CMK (cell line): ENCODE data around the gene ADGRD1.

ENCODE experiments used
- DNase-seq: peaks from one replicate; pipeline ENCODE4 v3.0.0-alpha.2; 2010; ENCODE audit warnings: low read depth

Gene ADGRD1

DNA sequence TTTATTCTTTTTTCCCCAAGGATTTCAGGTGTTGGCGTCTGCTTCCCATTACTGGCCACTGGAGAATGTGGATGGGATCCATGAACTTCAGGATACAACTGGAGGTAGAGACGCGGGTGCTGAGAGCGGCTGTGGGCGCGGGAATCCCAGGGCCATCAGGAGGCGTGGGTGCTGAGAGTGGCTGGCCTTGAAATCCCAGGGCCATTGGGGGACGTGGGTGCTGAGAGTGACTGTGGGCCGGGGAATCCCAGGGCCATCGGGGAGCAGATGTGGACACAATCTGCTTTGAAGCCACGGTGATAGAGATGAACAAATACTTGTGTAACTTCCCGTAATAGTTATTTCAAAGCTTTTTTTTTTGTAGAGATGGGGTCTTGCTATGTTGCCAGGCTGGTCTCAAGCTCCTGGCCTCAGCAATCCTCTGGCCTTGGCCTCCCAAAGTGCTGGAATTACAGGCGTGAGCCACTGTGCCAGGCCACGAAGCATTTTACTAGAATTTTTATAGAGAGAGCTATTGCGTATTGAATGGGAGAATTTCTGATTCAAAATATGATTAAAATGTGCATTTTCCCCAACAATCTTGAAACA is 12.8 kb downstream of the ADGRD1 start:
- no peak for DNase-seq

- DNase-seq, result no peak
These were observed 13.9 kb downstream of the ADGRD1 start for GRCh38 chr12:130967636-130968035.

GRCh38 chr12:130968611-130969010 is 14.9 kb downstream of the ADGRD1 start:
- no peak for DNase-seq

- DNase-seq, result no peak
These were observed 15.5 kb downstream of the ADGRD1 start for GRCh38 chr12:130969223-130969622.

DNA sequence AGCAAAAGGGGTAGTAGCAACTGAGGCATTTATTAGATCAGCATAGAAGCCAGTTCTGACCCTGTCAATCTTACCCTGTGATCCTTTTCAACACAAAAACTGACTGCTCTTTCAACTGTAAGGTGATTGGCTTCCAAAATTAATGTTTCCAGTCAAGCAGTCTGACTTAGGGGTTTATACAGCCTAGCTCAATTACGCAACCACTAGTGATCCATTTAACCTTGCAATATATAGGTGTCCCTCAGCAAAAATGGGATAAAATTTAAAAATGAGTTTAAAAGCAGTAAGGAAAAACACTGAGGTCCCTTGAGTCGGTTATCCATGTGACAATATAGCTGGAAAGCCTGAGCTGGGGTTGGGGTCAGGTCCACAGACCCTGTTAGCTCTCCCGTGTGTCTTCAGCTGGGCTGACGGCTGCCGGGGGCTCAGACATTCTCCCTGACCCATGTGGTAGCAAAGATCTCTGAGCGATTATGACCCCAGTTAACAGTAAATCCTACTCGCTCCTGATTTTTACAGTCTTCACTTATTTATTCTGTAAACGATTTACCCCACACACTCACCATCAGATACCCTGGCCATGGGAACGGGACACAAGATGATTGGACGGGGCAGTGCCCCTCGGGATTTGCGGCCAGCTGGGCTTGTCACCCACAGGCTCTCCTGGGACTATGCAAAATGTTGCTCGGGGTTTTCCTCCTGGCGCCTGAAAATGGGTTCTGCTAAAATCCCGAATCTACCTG is 16.6 kb downstream of the ADGRD1 start:
- DNase-seq, result no peak

- no peak for DNase-seq
These were observed 17.2 kb downstream of the ADGRD1 start for GRCh38 chr12:130970908-130971233.

GRCh38 chr12:130971925-130972585 is 18.3 kb downstream of the ADGRD1 start:
- DNase-seq, result no peak

GRCh38 chr12:130972586-130972950 is 18.9 kb downstream of the ADGRD1 start:
- no peak for DNase-seq

- peak; percentile 8 for DNase-seq
These were observed 19.4 kb downstream of the ADGRD1 start for GRCh38 chr12:130973109-130973508.

- DNase-seq, result no peak
These were observed 20.2 kb downstream of the ADGRD1 start for GRCh38 chr12:130973906-130974305.

DNA sequence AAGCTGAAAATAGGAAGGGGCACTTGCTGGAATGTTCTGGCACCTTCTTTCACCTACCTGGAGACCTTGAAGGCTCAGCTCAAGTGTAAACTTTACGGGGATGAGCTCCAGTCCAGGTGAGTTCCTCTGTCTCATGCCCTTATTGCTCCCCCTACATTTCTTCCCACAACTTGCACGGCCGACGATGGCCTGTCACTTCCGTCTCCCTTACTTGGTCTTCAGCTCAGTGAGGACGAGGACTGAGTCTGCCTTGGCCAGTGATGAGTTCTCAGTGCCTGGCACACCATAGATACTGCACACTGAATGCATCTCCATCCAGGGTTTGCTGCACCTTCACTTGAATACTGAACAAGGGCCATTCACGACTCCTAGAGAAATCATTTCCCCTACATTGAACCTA is 21.4 kb downstream of the ADGRD1 start:
- DNase-seq, result no peak

GRCh38 chr12:130976171-130976720 is 22.5 kb downstream of the ADGRD1 start:
- no peak for DNase-seq

DNA sequence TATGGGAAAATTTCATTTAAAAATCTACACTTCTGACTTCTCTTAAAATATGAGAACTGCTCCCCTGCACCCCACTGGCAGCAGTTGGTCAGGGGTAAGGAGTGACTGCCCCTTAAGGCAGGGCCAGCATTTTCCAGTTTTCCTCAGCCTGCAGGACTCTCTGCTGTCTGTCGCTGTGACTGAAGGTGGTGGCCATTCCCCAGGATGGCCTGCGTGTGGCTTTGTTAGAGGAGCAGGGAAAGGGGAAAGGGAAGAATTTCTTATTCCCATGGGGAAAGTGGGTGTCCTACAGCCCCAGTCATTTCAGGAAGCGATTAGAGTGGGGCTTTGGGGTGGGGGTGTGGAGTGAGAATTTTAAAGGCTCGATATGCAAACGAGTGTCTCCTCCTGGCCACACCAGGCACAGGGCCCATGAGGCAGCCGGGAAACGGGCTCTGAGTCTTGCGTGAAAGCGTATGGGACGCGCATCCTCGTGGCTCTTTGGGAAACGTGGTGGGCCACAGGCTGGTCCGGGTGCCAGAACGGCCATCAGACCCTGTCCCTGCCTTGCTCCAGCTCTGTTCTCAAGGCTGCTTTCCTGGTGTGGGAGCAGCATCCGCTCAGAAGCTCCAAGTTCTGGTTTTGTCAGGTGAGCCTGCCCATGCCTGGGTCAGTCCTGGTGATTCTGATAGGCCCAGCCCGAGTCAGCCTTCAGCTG is 23.5 kb downstream of the ADGRD1 start:
- DNase-seq, result no peak

- no peak for DNase-seq
These were observed 24.0 kb downstream of the ADGRD1 start for GRCh38 chr12:130977743-130978095.

GRCh38 chr12:130978785-130979184 is 25.1 kb downstream of the ADGRD1 start:
- no peak for DNase-seq

GRCh38 chr12:130981074-130981742 is 27.5 kb downstream of the ADGRD1 start:
- no peak for DNase-seq

- DNase-seq, result no peak
These were observed 28.2 kb downstream of the ADGRD1 start for GRCh38 chr12:130981911-130982310.

GRCh38 chr12:130982565-130983225 is 29.0 kb downstream of the ADGRD1 start:
- no peak for DNase-seq

- DNase-seq, result no peak
These were observed 29.8 kb downstream of the ADGRD1 start for GRCh38 chr12:130983328-130984017.

DNA sequence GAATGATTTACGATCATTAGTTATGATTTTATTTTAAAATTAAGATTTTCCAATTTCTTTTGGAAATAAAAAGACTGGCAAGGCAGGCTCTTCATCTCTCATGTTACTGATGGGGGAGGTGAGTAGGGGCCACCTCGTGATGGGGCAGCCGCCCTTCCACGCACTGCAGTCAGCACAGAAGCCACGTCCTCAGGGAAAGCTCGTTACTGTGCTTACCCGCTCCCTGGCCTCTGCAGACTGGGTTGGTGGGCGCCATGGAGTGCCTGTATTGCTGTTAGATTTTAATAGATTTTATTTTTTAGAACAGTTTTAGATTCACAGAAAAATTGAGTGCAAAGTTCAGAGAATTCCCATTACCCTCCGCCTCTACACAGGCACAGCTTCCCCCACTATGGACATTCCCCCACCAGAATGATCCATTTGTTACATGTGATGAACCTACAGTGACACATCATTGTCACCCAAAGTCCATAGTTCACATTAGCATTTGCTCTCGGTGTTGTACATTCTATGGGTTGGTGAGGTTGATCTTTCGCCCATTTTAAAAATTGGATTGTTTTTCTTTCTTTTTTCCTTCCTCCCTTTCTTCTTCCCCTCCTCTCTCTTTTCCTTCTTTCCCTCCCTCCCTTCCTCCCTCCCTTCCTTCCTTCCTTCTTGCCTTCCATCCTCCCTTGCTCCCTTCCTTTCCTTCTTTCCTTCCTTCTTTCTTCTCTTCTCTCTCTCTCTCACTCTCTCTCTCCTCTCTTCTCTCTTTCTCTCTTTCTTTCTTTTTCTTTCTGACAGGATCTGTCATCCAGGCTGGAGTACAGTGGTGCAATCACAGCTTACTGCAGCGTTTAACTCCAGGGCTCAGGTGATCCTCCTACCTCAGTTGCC is 30.7 kb downstream of the ADGRD1 start:
- DNase-seq, result no peak
